PFSK-1 (cell line): ENCODE results near the gene SIPA1L3.

ENCODE experiments used
- POLR2AphosphoS5 ChIP-seq: IDR thresholded peaks from 2 replicates; pipeline ENCODE4 v1.6.1; 2012; ENCODE audit warnings: low read depth, mild to moderate bottlenecking, control low read depth, low read length, moderate library complexity
- TF ChIP-seq, protein P1 (sequence below), 2 experiments: IDR thresholded peaks; 2 replicates each; pipeline versions ENCODE4 v1.6.1 to v1.8.0; 2011 to 2012; ENCODE audit warnings: low read depth in 2 of 2, low read length in 2 of 2, control low read depth in 1 of 2, inconsistent platforms in 1 of 2, mild to moderate bottlenecking in 1 of 2, moderate library complexity in 1 of 2; ENCODE audit not compliant: insufficient read depth in 1 of 2

DNA sequence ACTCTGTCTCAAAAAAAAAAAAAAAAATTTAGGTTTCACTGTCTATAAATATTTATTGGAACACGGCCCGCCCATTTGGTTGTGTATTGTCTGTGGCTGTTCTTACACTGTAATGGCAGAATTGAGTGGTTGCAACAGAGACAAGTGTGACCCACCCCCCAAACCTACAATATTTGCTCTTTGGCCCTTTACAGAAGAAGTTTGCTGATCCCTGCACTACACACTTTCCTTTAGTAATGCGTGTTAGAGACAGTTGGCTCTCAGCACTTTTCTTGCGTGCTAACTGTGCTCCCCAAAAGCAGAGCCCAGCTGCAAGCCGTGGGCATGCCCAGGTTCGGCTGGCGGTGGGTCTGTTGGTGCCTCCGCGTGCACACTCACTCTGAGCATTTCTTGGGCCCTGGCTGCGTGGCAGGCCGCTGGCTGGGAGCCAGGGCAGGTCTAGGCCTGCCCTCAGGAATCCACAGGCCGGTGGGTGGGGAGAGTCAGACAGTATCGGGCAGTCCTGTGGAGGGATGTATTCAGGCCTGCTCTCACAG, 72.6 kb downstream of the SIPA1L3 start:
- TF ChIP-seq, protein P1, sequence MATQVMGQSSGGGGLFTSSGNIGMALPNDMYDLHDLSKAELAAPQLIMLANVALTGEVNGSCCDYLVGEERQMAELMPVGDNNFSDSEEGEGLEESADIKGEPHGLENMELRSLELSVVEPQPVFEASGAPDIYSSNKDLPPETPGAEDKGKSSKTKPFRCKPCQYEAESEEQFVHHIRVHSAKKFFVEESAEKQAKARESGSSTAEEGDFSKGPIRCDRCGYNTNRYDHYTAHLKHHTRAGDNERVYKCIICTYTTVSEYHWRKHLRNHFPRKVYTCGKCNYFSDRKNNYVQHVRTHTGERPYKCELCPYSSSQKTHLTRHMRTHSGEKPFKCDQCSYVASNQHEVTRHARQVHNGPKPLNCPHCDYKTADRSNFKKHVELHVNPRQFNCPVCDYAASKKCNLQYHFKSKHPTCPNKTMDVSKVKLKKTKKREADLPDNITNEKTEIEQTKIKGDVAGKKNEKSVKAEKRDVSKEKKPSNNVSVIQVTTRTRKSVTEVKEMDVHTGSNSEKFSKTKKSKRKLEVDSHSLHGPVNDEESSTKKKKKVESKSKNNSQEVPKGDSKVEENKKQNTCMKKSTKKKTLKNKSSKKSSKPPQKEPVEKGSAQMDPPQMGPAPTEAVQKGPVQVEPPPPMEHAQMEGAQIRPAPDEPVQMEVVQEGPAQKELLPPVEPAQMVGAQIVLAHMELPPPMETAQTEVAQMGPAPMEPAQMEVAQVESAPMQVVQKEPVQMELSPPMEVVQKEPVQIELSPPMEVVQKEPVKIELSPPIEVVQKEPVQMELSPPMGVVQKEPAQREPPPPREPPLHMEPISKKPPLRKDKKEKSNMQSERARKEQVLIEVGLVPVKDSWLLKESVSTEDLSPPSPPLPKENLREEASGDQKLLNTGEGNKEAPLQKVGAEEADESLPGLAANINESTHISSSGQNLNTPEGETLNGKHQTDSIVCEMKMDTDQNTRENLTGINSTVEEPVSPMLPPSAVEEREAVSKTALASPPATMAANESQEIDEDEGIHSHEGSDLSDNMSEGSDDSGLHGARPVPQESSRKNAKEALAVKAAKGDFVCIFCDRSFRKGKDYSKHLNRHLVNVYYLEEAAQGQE (IDR thresholded peaks at IDR 0.05; ENCODE audit: insufficient read depth in 1 of 2, low read depth in 2 of 2, low read length in 2 of 2) = no peak
- no peak for TF ChIP-seq POLR2AphosphoS5
